Ishikawa (cell line): ENCODE measurements around the gene SCAF8.

Experiments
- CEBPB ChIP-seq: IDR thresholded peaks from 2 replicates; pipeline ENCODE4 v1.6.1; 2012
- CREB1 ChIP-seq: IDR thresholded peaks from 2 replicates; pipeline ENCODE4 v1.6.1; 2012; ENCODE audit warnings: low read depth
- EGR1 ChIP-seq: IDR thresholded peaks from 2 replicates; pipeline ENCODE4 v1.6.1; 2012
- EP300 ChIP-seq: IDR thresholded peaks from 2 replicates; pipeline ENCODE4 v1.6.1; 2012; ENCODE audit warnings: borderline replicate concordance
- FOXM1 ChIP-seq: IDR thresholded peaks from 2 replicates; pipeline ENCODE4 v1.6.1; 2012; ENCODE audit warnings: low read depth, borderline replicate concordance
- NFIC ChIP-seq: IDR thresholded peaks from 2 replicates; pipeline ENCODE4 v1.6.1; 2012
- RAD21 ChIP-seq: IDR thresholded peaks from 2 replicates; pipeline ENCODE4 v1.6.1; 2012; ENCODE audit warnings: low read depth
- TAF1 ChIP-seq: IDR thresholded peaks from 2 replicates; pipeline ENCODE4 v1.6.1; 2012; ENCODE audit warnings: low read depth, mild to moderate bottlenecking
- TCF12 ChIP-seq: IDR thresholded peaks from 2 replicates; pipeline ENCODE4 v1.6.1; 2012; ENCODE audit warnings: low read depth
- TEAD4 ChIP-seq: IDR thresholded peaks from 2 replicates; pipeline ENCODE4 v1.6.1; 2012
- YY1 ChIP-seq: IDR thresholded peaks from 2 replicates; pipeline ENCODE4 v1.6.1; 2012; ENCODE audit warnings: low read depth
- ZBTB7A ChIP-seq: IDR thresholded peaks from 2 replicates; pipeline ENCODE4 v1.6.1; 2012; ENCODE audit warnings: low read depth
- TF ChIP-seq, protein P1 (sequence below): IDR thresholded peaks from 2 replicates; pipeline ENCODE4 v1.6.1; 2012
- TF ChIP-seq, protein P2 (sequence below): IDR thresholded peaks from 2 replicates; pipeline ENCODE4 v1.6.1; 2012
- TF ChIP-seq, protein P3 (sequence below): IDR thresholded peaks from 2 replicates; pipeline ENCODE4 v1.6.1; 2012; ENCODE audit warnings: low read depth, mild to moderate bottlenecking

SCAF8 gene

DNA sequence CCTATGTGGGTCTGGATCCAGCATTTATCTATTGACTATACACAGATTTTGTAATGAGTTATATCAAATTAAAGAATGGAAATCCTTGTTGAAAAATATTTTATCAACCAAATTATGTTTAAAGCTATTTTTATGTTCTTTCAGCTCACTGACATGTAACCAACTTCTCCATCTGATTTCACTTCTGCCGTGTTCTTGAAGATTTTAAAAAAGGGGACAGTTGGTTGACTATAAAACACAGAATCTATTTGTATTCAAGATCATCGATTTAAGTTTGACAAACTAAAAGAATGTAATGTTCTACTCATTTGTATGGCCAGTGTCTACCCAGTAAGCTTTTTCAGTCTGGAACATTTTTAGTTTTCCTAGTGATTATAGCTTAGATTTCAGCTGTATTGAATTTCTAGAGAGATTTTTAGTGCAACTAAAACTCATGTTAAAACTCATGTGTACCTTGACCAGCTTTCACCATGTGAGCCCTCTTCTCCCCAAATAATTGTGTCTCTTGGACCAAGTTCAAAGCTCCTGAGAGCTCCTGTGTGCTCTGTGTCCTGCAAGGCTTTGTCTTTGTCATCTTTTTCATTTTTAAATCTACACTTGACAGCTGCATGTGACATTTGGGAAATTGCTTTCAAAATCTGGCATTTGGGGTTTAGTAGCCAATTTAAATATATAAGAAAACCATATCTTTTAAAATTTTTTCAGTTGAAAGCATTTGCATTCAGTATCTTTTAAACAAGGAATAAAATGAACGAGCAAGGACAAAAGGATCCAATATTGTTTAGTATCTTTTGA, 143.5 kb downstream of the SCAF8 start:
- TF ChIP-seq, protein P1, sequence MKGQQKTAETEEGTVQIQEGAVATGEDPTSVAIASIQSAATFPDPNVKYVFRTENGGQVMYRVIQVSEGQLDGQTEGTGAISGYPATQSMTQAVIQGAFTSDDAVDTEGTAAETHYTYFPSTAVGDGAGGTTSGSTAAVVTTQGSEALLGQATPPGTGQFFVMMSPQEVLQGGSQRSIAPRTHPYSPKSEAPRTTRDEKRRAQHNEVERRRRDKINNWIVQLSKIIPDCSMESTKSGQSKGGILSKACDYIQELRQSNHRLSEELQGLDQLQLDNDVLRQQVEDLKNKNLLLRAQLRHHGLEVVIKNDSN = no peak
- TF ChIP-seq ZBTB7A (no peak), TCF12 (no peak), NFIC (no peak), RAD21 (no peak), TEAD4 (no peak), CREB1 (no peak), EGR1 (no peak), YY1 (no peak), EP300 (no peak), FOXM1 (no peak), TAF1 (no peak)
- TF ChIP-seq, protein P2, sequence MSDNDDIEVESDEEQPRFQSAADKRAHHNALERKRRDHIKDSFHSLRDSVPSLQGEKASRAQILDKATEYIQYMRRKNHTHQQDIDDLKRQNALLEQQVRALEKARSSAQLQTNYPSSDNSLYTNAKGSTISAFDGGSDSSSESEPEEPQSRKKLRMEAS = no peak
- TF ChIP-seq, protein P3, sequence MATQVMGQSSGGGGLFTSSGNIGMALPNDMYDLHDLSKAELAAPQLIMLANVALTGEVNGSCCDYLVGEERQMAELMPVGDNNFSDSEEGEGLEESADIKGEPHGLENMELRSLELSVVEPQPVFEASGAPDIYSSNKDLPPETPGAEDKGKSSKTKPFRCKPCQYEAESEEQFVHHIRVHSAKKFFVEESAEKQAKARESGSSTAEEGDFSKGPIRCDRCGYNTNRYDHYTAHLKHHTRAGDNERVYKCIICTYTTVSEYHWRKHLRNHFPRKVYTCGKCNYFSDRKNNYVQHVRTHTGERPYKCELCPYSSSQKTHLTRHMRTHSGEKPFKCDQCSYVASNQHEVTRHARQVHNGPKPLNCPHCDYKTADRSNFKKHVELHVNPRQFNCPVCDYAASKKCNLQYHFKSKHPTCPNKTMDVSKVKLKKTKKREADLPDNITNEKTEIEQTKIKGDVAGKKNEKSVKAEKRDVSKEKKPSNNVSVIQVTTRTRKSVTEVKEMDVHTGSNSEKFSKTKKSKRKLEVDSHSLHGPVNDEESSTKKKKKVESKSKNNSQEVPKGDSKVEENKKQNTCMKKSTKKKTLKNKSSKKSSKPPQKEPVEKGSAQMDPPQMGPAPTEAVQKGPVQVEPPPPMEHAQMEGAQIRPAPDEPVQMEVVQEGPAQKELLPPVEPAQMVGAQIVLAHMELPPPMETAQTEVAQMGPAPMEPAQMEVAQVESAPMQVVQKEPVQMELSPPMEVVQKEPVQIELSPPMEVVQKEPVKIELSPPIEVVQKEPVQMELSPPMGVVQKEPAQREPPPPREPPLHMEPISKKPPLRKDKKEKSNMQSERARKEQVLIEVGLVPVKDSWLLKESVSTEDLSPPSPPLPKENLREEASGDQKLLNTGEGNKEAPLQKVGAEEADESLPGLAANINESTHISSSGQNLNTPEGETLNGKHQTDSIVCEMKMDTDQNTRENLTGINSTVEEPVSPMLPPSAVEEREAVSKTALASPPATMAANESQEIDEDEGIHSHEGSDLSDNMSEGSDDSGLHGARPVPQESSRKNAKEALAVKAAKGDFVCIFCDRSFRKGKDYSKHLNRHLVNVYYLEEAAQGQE = no peak

DNA sequence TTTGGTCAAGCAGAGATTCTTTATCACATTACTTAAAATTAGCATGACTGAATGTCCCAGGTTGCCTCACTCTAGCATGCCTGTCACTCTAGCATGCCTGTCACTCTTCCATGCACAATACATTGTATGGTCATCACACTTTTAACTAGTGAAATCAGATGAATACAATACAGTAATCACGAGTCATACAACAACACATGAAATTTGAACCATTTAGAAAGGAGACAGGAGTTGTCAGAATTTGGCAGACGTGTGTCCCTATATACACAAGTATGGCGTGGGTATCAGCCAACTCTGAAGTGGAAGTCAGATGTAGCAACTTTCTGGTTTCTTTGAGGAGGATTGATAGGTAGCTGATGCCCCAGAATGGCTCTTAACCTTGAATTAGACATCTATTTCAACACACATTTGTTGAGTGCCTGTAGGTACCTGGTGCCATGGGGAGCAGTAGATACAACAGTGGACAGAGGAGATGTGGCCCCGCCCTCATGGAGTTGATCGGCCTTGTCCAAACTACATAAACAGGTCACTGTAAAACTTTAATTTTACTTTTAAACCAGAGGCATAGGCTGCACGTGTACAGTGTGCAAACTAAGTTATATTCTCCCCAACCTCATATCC, 145.8 kb downstream of the SCAF8 start:
- TF ChIP-seq, protein P3 = no peak
- no peak for TF ChIP-seq CEBPB
- no peak for TF ChIP-seq TCF12
- no peak for TF ChIP-seq EP300
- TF ChIP-seq, protein P1 = no peak
- no peak for TF ChIP-seq CREB1
- TF ChIP-seq, protein P2 = no peak
- TF ChIP-seq NFIC = no peak
- no peak for TF ChIP-seq TAF1
- TF ChIP-seq ZBTB7A = no peak
- TF ChIP-seq EGR1 = no peak
- TF ChIP-seq RAD21 = no peak
- no peak for TF ChIP-seq YY1
- TF ChIP-seq TEAD4 = no peak
- no peak for TF ChIP-seq FOXM1

DNA sequence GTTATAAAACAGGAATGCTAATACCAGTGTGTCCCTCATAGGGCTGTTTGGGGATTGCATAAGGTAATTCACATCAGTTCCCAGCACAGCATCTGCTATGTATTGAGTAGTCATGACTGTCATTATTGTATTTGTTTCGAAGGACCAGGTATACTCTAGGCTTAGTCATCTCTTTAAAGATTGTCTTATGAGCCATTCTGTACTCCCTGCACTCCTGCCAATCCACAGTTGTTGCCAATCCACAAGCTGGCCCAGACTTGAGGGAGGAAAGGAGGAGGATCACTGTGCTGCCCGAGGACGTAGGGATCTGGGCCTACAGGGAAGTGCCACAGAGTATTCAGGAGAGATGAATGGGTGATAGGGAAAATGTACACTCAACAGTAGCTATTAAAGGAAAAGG, 148.9 kb downstream of the SCAF8 start:
- TF ChIP-seq EGR1 = no peak
